Mesendoderm (in vitro differentiated cells): ENCODE measurements around the gene KCNK2.

Source experiments
- DNase-seq: peaks from one replicate; pipeline ENCODE4 v3.0.0; 2013
- H2AK5ac ChIP-seq: 2 replicates; pipeline ENCODE4 v1.6.1; 2013; ENCODE audit warnings: low read length, inconsistent platforms
- H2BK120ac ChIP-seq: 2 replicates; pipeline ENCODE4 v1.6.1; 2013; ENCODE audit warnings: low read depth, mild to moderate bottlenecking, low read length, moderate library complexity, mixed read lengths
- H2BK15ac ChIP-seq: replicated peaks from 2 replicates; pipeline ENCODE4 v1.6.1; 2013; ENCODE audit warnings: low read depth, mild to moderate bottlenecking, moderate library complexity
- H2BK5ac ChIP-seq: 2 replicates; pipeline ENCODE4 v1.6.1; 2013; ENCODE audit warnings: low read length, inconsistent platforms
- H3K18ac ChIP-seq: 2 replicates; pipeline ENCODE4 v1.6.1; 2013; ENCODE audit warnings: mild to moderate bottlenecking, low read length, mixed read lengths
- H3K23ac ChIP-seq: one replicate; pipeline ENCODE4 v1.6.1; 2013; ENCODE audit warnings: low read length
- H3K27ac ChIP-seq: 2 replicates; pipeline ENCODE4 v1.5.1; 2013; ENCODE audit warnings: low read depth, mild to moderate bottlenecking, inconsistent platforms, low read length, moderate library complexity
- H3K27me3 ChIP-seq: 2 replicates; pipeline ENCODE4 v1.6.1; 2013; ENCODE audit warnings: low read length, control low read depth, mild to moderate bottlenecking, inconsistent platforms; ENCODE audit not compliant: insufficient read depth, poor library complexity
- H3K36me3 ChIP-seq: 2 replicates; pipeline ENCODE4 v1.6.1; 2013; ENCODE audit warnings: low read length, inconsistent platforms; ENCODE audit not compliant: control insufficient read depth, insufficient read depth
- H3K4ac ChIP-seq: one replicate; pipeline ENCODE4 v1.6.1; 2013; ENCODE audit warnings: low read depth, mild to moderate bottlenecking, low read length, moderate library complexity
- H3K4me1 ChIP-seq: 2 replicates; pipeline ENCODE4 v1.6.1; 2013; ENCODE audit warnings: low read depth, low read length, inconsistent platforms; ENCODE audit not compliant: control insufficient read depth
- H3K4me2 ChIP-seq: 2 replicates; pipeline ENCODE4 v1.6.1; 2013; ENCODE audit warnings: low read length
- H3K4me3 ChIP-seq: 2 replicates; pipeline ENCODE4 v1.5.1; 2013; ENCODE audit warnings: mild to moderate bottlenecking, low read length
- H3K56ac ChIP-seq: one replicate; pipeline ENCODE4 v1.6.1; 2013; ENCODE audit warnings: low read length
- H3K79me1 ChIP-seq: 2 replicates; pipeline ENCODE4 v1.6.1; 2013; ENCODE audit warnings: low read length, inconsistent platforms
- H3K79me2 ChIP-seq: 2 replicates; pipeline ENCODE4 v1.6.1; 2013; ENCODE audit warnings: mild to moderate bottlenecking, low read length; ENCODE audit not compliant: control insufficient read depth, insufficient read depth
- H3K9ac ChIP-seq: 2 replicates; pipeline ENCODE4 v1.6.1; 2013; ENCODE audit warnings: low read length, inconsistent platforms
- H4K5ac ChIP-seq: one replicate; pipeline ENCODE4 v1.6.1; 2013; ENCODE audit warnings: low read length
- H4K8ac ChIP-seq: one replicate; pipeline ENCODE4 v1.6.1; 2013; ENCODE audit warnings: low read depth, mild to moderate bottlenecking, control low read depth, low read length, moderate library complexity
- WGBS: extraction: QIAGEN DNeasy Blood & Tissue Kit; methylation state at CpG from one replicate; pipeline ENCODE4 v1.1.7; 2013; ENCODE audit warnings: low lambda C conversion rate, missing lambda C conversion rate; ENCODE audit not compliant: insufficient coverage; ENCODE audit errors: extremely low coverage; 5-methylcytosine and 5-hydroxymethylcytosine counted together

KCNK2 gene

GRCh38 chr1:215263636-215264035 is 181.1 kb downstream of the KCNK2 start:
- Histone ChIP-seq H3K79me2 (no peaks in the 10 kb centered on the region), H3K36me3 (no peaks in the 10 kb centered on the region), H3K4me2 (no peak overlapping the region), H2BK120ac (no peak overlapping the region), H3K79me1 (no peaks in the 10 kb centered on the region), H3K9ac (no peak overlapping the region), H3K18ac (no peak overlapping the region), H3K27ac (no peak overlapping the region), H3K4me3 (no peak overlapping the region), H3K23ac (no peak overlapping the region), H3K4ac (no peak overlapping the region), H2AK5ac (no peak overlapping the region), H4K8ac (no peak overlapping the region), H3K56ac (no peak overlapping the region), H4K5ac (no peak overlapping the region), H2BK15ac (no peak overlapping the region), H3K27me3 (no peaks in the 10 kb centered on the region), H2BK5ac (no peak overlapping the region), H3K4me1 (no peaks in the 10 kb centered on the region)
- DNase-seq: no peak
- WGBS: no CpG with 5 or more reads among the region's 1 CpG

DNA sequence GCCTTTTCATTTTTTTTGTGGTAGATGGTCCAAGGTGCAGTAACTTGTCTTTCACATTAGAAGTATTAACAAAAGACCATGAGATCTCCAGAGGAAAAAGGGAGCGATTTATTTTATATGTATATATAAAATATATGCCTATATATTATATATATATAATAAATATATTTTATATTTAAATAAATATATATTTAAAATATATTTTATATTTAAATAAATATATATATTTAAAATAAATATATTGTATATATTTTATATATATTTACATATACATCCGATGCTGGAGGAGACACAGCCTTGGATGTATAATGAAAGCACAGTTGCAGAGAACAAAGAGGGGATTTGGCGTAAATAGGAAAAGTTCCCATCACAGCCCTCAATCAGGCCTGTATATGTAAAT is 182.1 kb downstream of the KCNK2 start:
- no peak overlapping the region for H4K8ac ChIP-seq
- H3K23ac ChIP-seq: no peak overlapping the region
- no peak overlapping the region for H3K4ac ChIP-seq
- H3K9ac ChIP-seq: no peak overlapping the region
- H4K5ac ChIP-seq: no peak overlapping the region
- H3K27ac ChIP-seq: no peak overlapping the region
- no CpG with 5 or more reads among the region's 3 CpGs for WGBS
- no peak for DNase-seq
- no peak overlapping the region for H3K18ac ChIP-seq
- H3K79me2 ChIP-seq: no peaks in the 10 kb centered on the region
- no peak overlapping the region for H3K4me3 ChIP-seq
- no peak overlapping the region for H3K4me2 ChIP-seq
- H2AK5ac ChIP-seq: no peak overlapping the region
- no peak overlapping the region for H2BK15ac ChIP-seq
- H3K27me3 ChIP-seq: no peaks in the 10 kb centered on the region
- H3K36me3 ChIP-seq: no peaks in the 10 kb centered on the region
- H2BK120ac ChIP-seq: no peak overlapping the region
- H3K56ac ChIP-seq: no peak overlapping the region
- no peaks in the 10 kb centered on the region for H3K4me1 ChIP-seq
- H2BK5ac ChIP-seq: no peak overlapping the region
- H3K79me1 ChIP-seq: no peaks in the 10 kb centered on the region

GRCh38 chr1:215267495-215267894 is 185.0 kb downstream of the KCNK2 start:
- Histone ChIP-seq H3K36me3 (no peaks in the 10 kb centered on the region), H3K18ac (no peak overlapping the region), H3K4me1 (no peaks in the 10 kb centered on the region), H2BK120ac (no peak overlapping the region), H3K9ac (no peak overlapping the region), H3K4me3 (no peak overlapping the region), H3K27me3 (no peaks in the 10 kb centered on the region), H3K79me1 (no peaks in the 10 kb centered on the region), H4K8ac (no peak overlapping the region), H3K79me2 (no peaks in the 10 kb centered on the region), H3K27ac (no peak overlapping the region), H2BK5ac (no peak overlapping the region), H3K56ac (no peak overlapping the region), H3K4me2 (no peak overlapping the region), H2BK15ac (no peak overlapping the region), H2AK5ac (no peak overlapping the region), H4K5ac (no peak overlapping the region), H3K4ac (no peak overlapping the region), H3K23ac (no peak overlapping the region)
- DNase-seq: no peak
- WGBS: no CpG with 5 or more reads among the region's 1 CpG

DNA sequence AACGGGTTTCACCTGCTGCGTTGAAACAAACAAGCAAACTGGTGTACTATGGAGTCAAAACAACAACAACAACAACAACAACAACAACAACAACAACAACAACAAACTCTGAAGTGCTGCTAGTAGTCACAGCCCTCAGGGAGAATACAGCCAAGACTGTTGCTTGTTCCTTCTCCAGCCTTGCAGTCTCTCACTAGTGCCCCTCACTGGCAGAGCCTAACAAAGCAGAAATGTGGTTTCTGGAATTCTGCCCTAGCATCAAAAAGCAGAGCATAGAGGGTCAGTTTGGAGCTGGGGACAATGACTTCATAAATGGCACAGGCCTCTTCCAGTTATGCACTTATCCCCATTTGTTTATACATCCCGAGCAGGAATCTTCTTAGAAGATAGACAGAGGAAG is 187.4 kb downstream of the KCNK2 start:
- Histone ChIP-seq H3K23ac (no peak overlapping the region), H3K27ac (no peak overlapping the region), H3K9ac (no peak overlapping the region), H2AK5ac (no peak overlapping the region), H3K27me3 (no peaks in the 10 kb centered on the region), H3K18ac (no peak overlapping the region), H3K79me1 (no peaks in the 10 kb centered on the region), H3K4ac (no peak overlapping the region), H4K8ac (no peak overlapping the region), H2BK5ac (no peak overlapping the region), H3K79me2 (no peaks in the 10 kb centered on the region), H2BK120ac (no peak overlapping the region), H3K4me3 (no peak overlapping the region), H2BK15ac (no peak overlapping the region), H3K4me2 (no peak overlapping the region), H4K5ac (no peak overlapping the region), H3K56ac (no peak overlapping the region), H3K4me1 (no peaks in the 10 kb centered on the region), H3K36me3 (no peaks in the 10 kb centered on the region)
- WGBS: no CpG with 5 or more reads among the region's 3 CpGs
- peak; percentile 27 for DNase-seq

DNA sequence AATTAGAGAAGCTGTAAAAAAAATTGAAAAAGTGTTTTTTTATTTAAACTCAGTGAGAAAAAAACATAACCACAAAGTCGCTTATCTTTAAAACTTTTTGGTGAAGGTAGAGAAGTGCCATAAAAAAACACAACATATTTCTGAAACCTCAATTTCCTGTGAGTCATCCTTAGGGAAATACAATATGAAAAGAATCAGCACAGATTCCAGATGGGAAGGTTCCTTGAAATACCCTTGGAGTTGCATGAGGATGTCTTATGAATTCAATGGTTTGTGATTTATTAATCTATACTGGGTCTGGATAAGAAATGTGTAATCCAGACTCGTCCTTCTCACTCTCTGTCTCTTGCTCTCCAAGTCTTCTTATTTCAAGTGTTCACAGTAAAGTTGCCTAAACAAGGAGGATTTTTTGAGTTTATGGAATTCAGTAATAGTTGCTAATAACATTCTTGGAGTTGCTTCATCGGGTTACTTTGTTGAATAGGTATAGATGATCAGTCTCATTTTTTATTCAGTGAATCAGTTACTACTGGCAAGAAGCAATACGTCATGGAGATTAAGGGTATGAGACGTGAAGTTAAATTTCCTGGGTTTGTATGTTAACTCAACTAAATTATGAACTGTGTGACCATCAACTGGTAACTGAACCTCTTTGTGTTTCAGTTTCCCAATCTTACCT is 191.4 kb downstream of the KCNK2 start:
- H4K5ac ChIP-seq: no peak overlapping the region
- H3K4ac ChIP-seq: no peak overlapping the region
- no peak overlapping the region for H2BK5ac ChIP-seq
- no peak overlapping the region for H3K18ac ChIP-seq
- no peak overlapping the region for H2AK5ac ChIP-seq
- no peak overlapping the region for H3K4me3 ChIP-seq
- H2BK15ac ChIP-seq: no peak overlapping the region
- no CpG with 5 or more reads among the region's 5 CpGs for WGBS
- H3K9ac ChIP-seq: no peak overlapping the region
- H4K8ac ChIP-seq: no peak overlapping the region
- H3K4me2 ChIP-seq: no peak overlapping the region
- no peak for DNase-seq
- H3K79me1 ChIP-seq: no peaks in the 10 kb centered on the region
- no peak overlapping the region for H3K56ac ChIP-seq
- no peak overlapping the region for H3K27ac ChIP-seq
- no peak overlapping the region for H3K23ac ChIP-seq
- no peaks in the 10 kb centered on the region for H3K27me3 ChIP-seq
- no peaks in the 10 kb centered on the region for H3K36me3 ChIP-seq
- no peaks in the 10 kb centered on the region for H3K4me1 ChIP-seq
- H2BK120ac ChIP-seq: no peak overlapping the region
- no peaks in the 10 kb centered on the region for H3K79me2 ChIP-seq

DNA sequence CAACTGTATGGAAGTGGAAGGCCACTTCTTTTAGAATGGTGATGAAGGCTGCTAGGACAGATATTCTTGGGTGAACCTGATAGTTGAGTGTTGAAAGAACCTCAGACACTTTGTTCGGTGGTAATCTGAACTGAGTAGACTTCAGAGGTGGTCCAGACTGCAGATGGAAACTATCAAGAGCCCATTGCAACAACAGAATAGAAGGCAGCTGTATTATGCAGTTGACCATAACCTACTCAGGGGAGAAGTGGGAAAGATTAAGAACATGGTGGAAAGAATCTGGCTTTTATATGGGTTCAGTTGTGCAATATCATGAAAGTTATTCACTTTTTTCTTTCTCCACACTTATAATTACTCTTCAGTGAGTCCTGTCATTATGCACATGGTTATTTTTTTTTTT is 194.0 kb downstream of the KCNK2 start:
- H3K18ac ChIP-seq: no peak overlapping the region
- no peak overlapping the region for H3K4me3 ChIP-seq
- no peaks in the 10 kb centered on the region for H3K36me3 ChIP-seq
- H4K8ac ChIP-seq: no peak overlapping the region
- no CpG with 5 or more reads among the region's 1 CpG for WGBS
- no peaks in the 10 kb centered on the region for H3K27me3 ChIP-seq
- no peak overlapping the region for H2BK15ac ChIP-seq
- no peak overlapping the region for H2BK120ac ChIP-seq
- H3K9ac ChIP-seq: no peak overlapping the region
- no peaks in the 10 kb centered on the region for H3K79me2 ChIP-seq
- H2AK5ac ChIP-seq: no peak overlapping the region
- H3K4me1 ChIP-seq: no peaks in the 10 kb centered on the region
- DNase-seq: no peak
- H4K5ac ChIP-seq: no peak overlapping the region
- H3K56ac ChIP-seq: no peak overlapping the region
- no peak overlapping the region for H3K4me2 ChIP-seq
- H2BK5ac ChIP-seq: no peak overlapping the region
- H3K27ac ChIP-seq: no peak overlapping the region
- H3K79me1 ChIP-seq: no peaks in the 10 kb centered on the region
- H3K4ac ChIP-seq: no peak overlapping the region
- H3K23ac ChIP-seq: no peak overlapping the region
